Stomach (tissue), 4 donors: ENCODE results near the gene PSRC1.

ENCODE experiments used
- CTCF ChIP-seq, 7 experiments: fragments of 450-650 bp in 4 of 7; fragments of 200-600 bp in 3 of 7; sonication (generic) in 3 of 7; IDR thresholded peaks; one replicate each; pipeline ENCODE4 v1.5.1; 2016 to 2019; ENCODE audit warnings: antibody characterized with exemption in 7 of 7, control low read depth in 2 of 7, mild to moderate bottlenecking in 1 of 7
- POLR2A ChIP-seq, 4 donors: fragments of 450-650 bp; IDR thresholded peaks; one replicate each; pipeline ENCODE4 v1.6.1; 2016; ENCODE audit warnings: antibody characterized with exemption in 4 of 4, control low read depth in 2 of 4, mild to moderate bottlenecking in 1 of 4, moderate library complexity in 1 of 4

- no peak for TF ChIP-seq CTCF (IDR thresholded peaks at IDR 0.05)
- no peak for TF ChIP-seq POLR2A (IDR thresholded peaks at IDR 0.05)
Measured at GRCh38 chr1:109295712-109296415, 12.9 kb upstream of the PSRC1 start.
